ENCODE results near the gene ALOX12. TPM values are rescaled to one million over a fixed set of nuclear protein-coding genes. Genes with fewer than 3 reads are reported as not detected.

The ALOX12 gene, protein sequence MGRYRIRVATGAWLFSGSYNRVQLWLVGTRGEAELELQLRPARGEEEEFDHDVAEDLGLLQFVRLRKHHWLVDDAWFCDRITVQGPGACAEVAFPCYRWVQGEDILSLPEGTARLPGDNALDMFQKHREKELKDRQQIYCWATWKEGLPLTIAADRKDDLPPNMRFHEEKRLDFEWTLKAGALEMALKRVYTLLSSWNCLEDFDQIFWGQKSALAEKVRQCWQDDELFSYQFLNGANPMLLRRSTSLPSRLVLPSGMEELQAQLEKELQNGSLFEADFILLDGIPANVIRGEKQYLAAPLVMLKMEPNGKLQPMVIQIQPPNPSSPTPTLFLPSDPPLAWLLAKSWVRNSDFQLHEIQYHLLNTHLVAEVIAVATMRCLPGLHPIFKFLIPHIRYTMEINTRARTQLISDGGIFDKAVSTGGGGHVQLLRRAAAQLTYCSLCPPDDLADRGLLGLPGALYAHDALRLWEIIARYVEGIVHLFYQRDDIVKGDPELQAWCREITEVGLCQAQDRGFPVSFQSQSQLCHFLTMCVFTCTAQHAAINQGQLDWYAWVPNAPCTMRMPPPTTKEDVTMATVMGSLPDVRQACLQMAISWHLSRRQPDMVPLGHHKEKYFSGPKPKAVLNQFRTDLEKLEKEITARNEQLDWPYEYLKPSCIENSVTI
- total RNA-seq (2014; rRNA removed; shearing (Covaris generic)) = not detected in 2 replicates

DNA sequence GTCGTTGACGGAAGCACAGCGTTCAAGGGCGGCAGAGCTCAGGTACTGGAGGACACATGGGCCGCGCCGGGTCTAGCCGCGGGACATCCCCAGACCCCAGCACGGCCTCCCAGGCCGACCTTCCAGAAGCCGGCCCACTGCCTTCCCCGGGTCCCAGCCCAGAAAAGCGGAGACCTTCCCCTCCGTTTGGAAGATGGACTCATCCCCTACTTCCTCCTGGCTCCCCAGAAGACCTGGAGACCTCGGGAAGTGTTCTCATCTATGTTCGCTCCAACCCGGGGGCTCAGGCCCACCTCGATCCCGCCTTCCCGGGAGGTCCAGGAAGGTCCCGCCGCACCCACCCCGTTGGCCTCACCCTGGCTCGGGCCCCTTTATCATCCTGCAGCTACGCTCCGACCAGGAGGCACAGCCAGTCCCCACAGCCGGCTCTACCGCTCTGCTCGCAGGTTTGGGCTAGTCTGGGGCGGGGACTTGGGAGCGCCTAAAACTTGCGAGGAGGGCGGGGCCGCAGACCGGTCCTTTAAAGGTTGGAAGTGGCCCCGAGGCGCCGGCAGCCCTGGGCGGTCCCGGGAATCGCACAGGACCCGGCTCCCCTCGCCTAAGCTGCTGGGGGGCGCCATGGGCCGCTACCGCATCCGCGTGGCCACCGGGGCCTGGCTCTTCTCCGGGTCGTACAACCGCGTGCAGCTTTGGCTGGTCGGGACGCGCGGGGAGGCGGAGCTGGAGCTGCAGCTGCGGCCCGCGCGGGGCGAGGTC lies at the start of gene ALOX12:
Gene ALOX12 (plus strand): TSS at position 550 of the 756 bp plus-strand sequence. CDS start 69 bp downstream, at position 619.

DNA sequence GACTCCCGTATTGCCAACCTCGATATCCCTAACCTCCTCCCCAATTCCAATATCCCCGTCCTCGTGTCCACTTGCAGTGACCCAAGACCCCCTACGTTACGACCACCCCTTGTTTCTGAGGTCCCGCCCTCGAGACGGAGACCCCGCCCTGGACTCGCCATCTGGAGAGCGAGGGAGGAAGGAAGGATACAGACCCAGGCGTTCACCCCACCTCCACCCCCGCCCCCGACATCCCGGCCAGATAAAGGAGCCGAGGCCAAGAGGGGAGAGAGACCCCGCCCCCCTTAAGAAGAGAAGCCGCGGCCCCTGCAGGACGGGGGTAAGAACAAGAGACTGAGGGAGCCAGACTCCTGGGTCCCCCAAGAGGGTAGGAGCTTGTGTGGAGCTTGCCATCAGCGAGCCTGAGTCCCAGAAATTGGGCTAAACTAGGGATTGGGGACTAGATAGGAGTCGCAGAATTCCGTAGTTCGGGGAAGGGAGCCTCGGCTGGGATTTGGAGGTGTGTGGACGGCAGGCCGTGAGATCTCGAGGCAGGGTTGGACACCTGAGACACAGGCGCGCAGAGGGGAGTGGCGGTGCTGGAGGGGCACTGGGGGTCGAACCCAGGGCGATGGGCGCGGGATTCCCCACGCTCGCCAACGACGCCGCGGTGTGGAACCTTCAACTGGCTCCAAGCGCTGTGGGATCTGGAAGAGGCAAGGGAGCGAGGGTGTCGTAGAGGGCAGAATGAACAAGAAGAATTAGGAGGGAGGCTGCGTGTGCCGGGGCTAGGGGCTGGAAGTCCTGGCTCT lies 27.1 kb downstream of the ALOX12 start, which contains the start of gene BCL6B:
Gene BCL6B (plus strand): TSS at position 270 of the 791 bp plus-strand sequence. CDS start 622 bp downstream, outside the sequence.

DNA sequence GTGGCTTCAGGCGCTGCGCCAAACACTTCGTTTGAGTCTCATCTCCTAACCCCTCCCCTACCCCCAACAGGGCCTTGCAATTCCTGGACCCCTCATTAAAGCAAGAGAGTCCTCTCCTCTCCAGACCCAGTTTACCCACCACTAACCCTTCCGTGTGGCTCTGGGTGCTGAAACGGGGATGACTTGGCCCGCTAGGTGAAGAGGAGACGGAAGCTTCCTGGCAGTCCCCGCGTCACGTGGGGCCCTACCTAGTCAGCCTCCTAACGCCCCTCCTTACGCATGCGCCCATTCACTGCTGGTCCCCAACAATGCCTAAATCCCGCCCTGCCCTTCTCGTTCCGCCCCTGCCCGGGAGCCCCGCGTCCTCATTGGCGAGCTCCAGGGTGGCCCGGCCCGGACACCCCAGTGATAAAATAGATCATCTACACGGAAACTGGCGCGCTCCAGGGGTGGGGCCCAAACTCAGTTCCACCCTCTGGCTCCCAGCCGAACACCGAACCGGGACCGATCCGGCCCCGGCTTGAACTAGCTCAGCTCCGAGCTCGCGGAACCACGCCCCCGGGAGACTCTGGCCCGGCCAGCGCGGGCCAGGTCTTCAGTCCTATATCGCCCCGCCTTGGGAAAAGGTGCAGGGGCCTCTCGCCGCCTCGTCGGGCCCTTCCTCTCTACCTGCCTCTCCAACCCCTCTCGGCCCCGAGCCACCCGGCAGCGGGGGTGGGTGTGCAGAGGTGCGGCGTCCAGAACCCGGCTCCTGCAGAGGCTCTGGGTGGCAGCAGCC lies 39.9 kb downstream of the ALOX12 start, which contains the start of gene SLC16A13:
Gene SLC16A13 (plus strand): TSS at position 425 of the 778 bp plus-strand sequence. CDS start 368 bp downstream, outside the sequence.

DNA sequence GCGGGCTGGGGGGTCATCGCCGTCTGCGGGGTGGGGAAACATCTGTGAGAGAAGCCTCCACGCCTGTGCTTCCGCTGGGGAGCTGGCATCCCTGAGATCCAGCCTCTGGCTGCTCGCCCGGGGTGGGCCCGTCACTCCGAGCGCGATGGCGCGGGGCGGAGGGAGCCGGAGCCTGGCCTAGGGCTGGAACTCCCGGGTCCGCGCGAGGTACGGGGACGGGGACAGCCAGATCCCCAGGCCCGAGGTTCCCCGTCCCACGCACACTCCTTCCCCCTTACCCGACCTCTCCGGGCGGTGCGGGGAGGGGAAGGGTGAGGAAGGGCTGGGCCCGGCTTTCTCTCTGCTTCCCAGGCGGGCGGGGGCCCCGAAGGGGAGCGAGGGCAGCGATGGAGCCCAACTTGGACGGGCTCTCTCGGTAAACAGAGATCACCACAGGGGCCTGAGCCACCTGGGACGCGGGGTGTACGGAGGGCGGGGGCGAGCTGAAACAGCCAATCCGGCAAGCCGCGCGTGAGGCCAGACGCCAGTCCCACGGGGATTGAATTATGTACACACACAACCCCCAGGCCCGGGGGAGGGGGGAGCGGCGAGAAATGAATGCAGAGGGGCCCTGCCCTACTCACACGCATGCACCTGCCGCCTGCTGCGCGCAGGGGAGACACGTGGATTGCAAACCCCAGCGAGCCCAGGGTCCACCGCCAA lies 47.8 kb downstream of the ALOX12 start, which contains the start of gene SLC16A11:
Gene SLC16A11 (minus strand): TSS at position 596 of the 702 bp plus-strand sequence. CDS start 579 bp downstream, at position 17.

Small RNAs within 50 kb of the gene (small RNA-seq; reads per million reads assigned to genes)
- gene AC120057.1 = not detected

Other genes starting within 250 kb of the ALOX12 start
- gene XAF1, start 240.0 kb upstream of the ALOX12 start, total RNA-seq (2014; rRNA removed; shearing (Covaris generic)) = 0.72 and 5.2 TPM in 2 replicates
- gene FBXO39, start 219.8 kb upstream of the ALOX12 start, total RNA-seq (2014; rRNA removed; shearing (Covaris generic)) = not detected in 2 replicates
- gene TEKT1, start 164.3 kb upstream of the ALOX12 start, total RNA-seq (2014; rRNA removed; shearing (Covaris generic)) = not detected in 2 replicates
- 89.7 and 140 TPM in 2 replicates for gene RNASEK, start 16.6 kb downstream of the ALOX12 start, total RNA-seq (2014; rRNA removed; shearing (Covaris generic))
- gene BCL6B, start 27.0 kb downstream of the ALOX12 start, total RNA-seq (2014; rRNA removed; shearing (Covaris generic)) = not detected in 2 replicates
- 0.53 and 0.79 TPM in 2 replicates for gene SLC16A13, start 40.0 kb downstream of the ALOX12 start, total RNA-seq (2014; rRNA removed; shearing (Covaris generic))
- gene SLC16A11, start 48.0 kb downstream of the ALOX12 start, total RNA-seq (2014; rRNA removed; shearing (Covaris generic)) = not detected in 2 replicates
- gene CLEC10A, start 84.2 kb downstream of the ALOX12 start, total RNA-seq (2014; rRNA removed; shearing (Covaris generic)) = not detected in 2 replicates
- not detected in 2 replicates for gene ASGR2, start 118.8 kb downstream of the ALOX12 start, total RNA-seq (2014; rRNA removed; shearing (Covaris generic))
- 2.0 and 3.1 TPM in 2 replicates for gene ASGR1, start 183.3 kb downstream of the ALOX12 start, total RNA-seq (2014; rRNA removed; shearing (Covaris generic))
- gene DLG4, start 223.8 kb downstream of the ALOX12 start, total RNA-seq (2014; rRNA removed; shearing (Covaris generic)) = 18.1 and 25.8 TPM in 2 replicates
- gene ACADVL, start 223.9 kb downstream of the ALOX12 start, total RNA-seq (2014; rRNA removed; shearing (Covaris generic)) = 659 and 664 TPM in 2 replicates
- gene DVL2, start 238.5 kb downstream of the ALOX12 start, total RNA-seq (2014; rRNA removed; shearing (Covaris generic)) = 67.9 and 69.8 TPM in 2 replicates
- gene PHF23, start 243.4 kb downstream of the ALOX12 start, total RNA-seq (2014; rRNA removed; shearing (Covaris generic)) = 52.4 and 54.4 TPM in 2 replicates
- gene GABARAP, start 246.4 kb downstream of the ALOX12 start, total RNA-seq (2014; rRNA removed; shearing (Covaris generic)) = 147 and 165 TPM in 2 replicates